HG02642 (cell line): ENCODE data around the gene TTC39B.

Experiments
- ATAC-seq: cut with Tn5 transposase; IDR thresholded peaks from one replicate; pipeline ENCODE4 v1.9.1; 2021; ENCODE audit warnings: mild to moderate bottlenecking; ENCODE audit not compliant: unreplicated experiment, poor library complexity

TTC39B gene

DNA sequence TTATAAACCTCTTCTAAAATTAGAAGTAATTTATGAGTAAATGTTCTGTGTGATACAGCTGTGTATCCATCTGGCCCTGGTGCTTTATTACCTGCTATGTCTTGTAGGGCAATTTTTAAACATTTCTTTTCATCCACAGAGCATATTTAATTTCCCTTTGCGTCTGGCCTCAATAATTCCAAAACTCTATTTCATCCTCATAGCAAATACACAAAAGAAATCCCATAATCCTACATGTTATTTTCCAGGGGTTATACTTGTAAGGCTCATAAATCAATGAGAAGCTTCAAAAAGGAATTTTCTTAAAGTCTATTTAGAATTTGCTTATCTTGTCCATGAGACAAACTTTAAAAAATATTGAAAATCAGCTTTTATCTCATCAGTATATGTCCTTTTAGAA lies 167.0 kb downstream of the TTC39B start:
- ATAC-seq: no peak

DNA sequence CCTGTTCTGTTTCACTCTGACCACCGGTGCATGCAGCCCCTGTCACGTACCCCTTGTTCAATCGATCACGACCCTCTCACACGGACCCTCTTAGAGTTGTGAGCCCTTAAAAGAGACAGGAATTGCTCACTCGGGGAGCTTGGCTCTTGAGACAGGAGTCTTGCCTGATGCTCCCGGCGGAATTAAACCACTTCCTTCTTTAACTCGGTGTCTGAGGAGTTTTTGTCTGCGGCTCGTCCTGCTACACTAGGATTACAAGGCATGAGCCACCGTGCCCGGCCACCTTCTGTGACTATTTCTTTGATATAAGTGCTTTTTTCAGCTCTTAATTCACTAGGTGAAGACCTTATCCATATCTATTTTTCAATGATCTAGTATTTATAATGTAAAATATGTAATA lies 167.5 kb downstream of the TTC39B start:
- no peak for ATAC-seq

DNA sequence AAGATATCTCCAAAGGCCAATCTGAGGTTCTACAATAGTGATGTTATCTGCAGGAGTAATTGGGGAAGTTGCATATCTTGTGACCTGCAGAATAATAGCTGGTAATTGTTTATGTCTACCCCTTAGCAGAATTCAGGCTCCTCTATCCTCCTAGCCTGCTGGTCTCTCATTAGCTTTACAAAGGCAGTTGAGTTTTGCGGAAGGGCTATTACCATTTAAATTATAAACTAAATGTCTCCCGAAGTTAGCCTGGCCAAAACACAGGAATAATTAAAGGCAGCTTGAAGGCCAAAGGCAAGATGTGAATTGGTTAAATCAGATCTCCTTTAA lies 168.7 kb downstream of the TTC39B start:
- ATAC-seq: no peak

DNA sequence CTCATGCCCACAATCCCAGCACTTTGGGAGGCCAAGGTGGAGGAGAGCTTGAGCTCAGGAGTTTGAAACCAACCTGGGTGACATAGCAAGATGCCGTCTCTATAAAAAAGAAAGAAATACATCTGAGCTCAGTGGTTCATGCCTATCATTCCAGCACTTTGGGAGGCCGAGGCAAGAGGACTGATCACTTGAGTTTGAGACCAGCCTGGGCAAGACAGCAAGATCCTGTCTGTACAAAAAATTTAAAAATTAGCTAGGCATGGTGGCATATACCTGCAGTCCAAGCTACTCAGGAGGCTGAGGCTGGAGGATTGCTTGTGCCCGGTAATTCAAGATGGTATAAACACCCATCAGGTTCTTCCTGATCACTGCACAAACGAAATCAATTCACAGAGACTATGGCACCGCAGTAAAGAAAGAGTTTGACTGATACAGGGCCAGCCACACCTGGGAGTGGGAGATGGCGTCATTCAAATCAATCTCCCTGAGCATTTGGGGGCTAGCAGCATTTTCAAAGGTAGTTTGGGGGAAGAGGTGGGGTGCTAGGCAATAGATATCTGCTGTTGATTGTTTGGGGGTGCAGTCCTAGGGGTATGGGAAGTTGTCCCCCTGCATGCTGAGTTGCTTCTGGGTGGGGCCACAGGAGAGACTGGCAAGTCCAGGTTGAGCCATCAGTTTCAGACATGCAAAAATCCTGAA lies 169.2 kb downstream of the TTC39B start:
- ATAC-seq: no peak

- ATAC-seq: no peak
Observed at GRCh38 chr9:15137089-15137488, 169.9 kb downstream of the TTC39B start.

DNA sequence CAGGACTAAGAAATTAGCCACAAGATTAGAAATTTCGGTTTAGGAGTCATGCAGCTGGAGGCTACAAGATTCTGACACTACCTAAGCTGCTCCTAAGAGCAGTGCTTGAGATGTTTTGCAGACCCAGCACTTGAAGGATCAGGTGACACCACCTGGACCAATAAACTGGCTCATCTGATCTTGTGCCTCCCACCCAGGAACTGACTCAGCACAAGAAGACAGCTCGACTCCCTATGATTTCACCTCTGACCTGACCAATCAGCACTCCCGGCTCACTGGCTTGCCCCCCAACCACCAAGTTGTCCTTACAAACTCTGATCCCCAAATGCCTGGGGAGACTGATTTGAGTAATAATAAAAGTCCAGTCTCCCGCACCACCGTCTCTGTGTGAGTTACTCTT lies 170.4 kb downstream of the TTC39B start:
- ATAC-seq: no peak

- ATAC-seq: peak; percentile 90
Observed at GRCh38 chr9:15135164-15135792, 171.7 kb downstream of the TTC39B start.

DNA sequence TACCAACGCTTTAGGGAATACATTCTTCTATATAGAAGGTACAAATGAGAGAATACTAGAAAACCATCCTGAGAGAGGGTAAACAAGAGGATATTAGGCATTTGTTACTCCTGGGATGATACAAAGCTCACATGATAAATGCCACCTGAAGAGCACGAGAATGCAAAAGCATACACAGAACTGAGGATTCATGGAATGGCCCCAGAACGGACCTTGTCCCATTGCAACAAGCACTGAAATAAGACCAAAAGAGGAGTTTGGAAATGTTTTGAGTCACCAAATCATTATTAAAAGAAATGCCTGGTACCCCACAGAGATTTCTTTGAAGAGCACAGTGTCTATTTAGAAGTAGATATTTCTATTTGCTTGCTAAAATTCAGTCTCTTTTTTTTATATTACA lies 173.5 kb downstream of the TTC39B start:
- no peak for ATAC-seq

- no peak for ATAC-seq
Observed at GRCh38 chr9:15132091-15132490, 174.9 kb downstream of the TTC39B start.

GRCh38 chr9:15131094-15131493 lies 175.9 kb downstream of the TTC39B start:
- no peak for ATAC-seq

DNA sequence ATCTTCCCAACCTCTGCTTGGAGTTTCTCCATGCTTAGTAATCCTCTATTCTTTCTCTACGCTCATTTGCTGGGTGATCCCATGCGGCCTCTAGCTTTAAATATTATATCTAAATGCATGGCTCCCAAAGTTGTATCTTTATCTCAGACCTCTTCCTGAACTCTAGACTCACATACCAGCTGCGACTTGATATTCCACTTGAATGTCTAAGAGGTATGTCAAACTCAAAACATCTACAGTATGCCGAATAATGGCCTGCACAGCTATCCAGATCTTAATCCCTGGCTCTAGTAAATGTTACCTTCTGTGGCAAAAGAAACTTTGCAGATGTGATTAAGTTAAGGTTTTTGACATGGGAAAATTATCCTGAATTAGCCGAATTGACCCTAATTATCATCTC lies 179.2 kb downstream of the TTC39B start:
- no peak for ATAC-seq

DNA sequence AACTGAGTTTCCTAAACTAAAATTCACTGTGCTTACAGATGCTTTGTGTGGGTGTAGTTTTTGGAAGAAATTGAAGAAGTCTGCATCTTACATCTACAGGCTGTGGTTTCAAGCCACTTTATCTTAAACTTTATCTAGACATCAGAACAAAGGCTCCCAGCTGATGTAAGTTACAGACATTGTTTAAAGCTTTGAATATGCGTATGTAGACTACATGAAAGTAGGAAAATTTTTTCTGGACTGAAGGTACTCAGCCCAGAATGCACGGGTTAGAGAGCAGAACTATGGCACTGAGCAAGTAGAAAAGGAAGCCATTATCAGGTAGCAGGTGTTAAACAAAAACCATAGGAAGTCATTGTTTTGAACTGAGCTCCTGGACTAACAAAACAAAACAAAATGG lies 185.4 kb downstream of the TTC39B start:
- ATAC-seq: no peak

DNA sequence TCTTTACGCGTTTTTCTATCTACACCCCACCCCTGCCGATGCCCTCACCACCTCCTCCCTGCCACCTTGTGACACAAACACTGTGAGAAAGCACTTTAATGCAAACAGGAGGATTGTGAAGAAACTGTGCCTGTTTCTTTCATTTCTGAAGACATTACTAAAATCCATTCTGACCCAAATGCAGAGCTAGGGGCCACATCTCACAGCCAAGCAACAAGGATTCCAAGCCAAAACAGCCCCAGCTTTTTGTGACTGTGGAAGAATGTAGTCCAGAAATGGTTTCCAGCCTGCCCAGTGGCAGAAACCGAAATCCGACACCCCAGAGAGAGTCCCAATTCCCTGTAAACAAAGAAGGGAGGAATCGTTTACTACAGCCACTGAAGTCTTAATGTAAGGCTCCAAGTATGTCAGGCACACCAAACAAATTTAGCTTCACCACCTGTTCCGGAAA lies 190.9 kb downstream of the TTC39B start:
- no peak for ATAC-seq

- no peak for ATAC-seq
Observed at GRCh38 chr9:15115702-15116101, 191.3 kb downstream of the TTC39B start.

GRCh38 chr9:15115041-15115440 lies 192.0 kb downstream of the TTC39B start:
- no peak for ATAC-seq
